ENCODE data around the gene C1QTNF6. TPM values are rescaled to one million over a fixed set of nuclear protein-coding genes. Genes with fewer than 3 reads are reported as not detected.

The C1QTNF6 gene
- total and polyA plus RNA-seq, 8 donors = 1.2 to 10.9 (median 3.0) TPM

DNA sequence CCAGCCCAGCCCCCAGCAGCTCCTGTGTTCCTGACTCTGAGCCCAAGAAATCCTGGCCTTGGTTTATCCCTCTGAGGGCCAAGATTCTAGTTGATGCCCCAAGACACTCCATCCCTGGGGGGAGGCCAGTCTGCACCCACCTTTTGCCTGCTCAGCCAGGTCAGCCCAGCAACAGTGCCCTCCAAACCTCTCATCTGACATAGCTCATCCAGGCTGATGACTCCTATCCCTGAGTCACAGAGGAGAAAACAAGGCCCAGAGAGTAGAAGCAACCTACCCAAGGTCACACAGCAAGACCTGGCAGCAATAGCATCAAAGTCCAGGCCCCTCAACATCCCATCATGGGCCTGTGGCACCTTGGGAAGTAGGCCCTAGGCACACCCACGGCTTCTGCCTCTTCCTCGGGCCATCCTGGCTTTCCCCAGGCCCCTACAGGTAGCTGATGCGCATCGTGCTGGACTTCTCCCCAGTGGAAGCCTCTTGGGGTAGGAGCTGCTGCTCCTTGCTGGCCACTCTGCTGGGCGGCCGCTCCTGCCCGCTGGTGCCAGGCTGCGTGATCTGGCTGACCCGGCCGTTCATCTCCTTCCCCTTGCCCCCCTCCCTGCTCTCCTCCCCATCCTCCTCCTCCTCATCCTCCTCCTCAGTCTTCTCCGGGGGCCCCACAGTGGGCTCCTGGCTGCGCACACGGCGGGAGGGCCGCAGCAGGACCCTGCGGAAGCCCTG, 18.2 kb upstream of the C1QTNF6 start:
- 80 to 90% methylated on average over 15 to 16 of the region's 16 CpGs for WGBS, 2 donors
- Histone ChIP-seq H3K4me1 (no peaks in the 10 kb centered on the region), H3K9me3 (no peaks in the 10 kb centered on the region), H3K4me3 (no peak overlapping the region), H3K27ac (no peak overlapping the region), H3K36me3 (no peaks in the 10 kb centered on the region), H3K27me3 (no peaks in the 10 kb centered on the region)
- DNase-seq = no peak
- intact Hi-C loops (cut with DNase I) = loop anchor here in 2 of 3 donors (10.0 kb wide), 1 partner anchor 131 kb away; no protein-coding TSS in a partner anchor
- no peak for FAIRE-seq
- ATAC-seq = no peak
- no peak for TF ChIP-seq CTCF (IDR thresholded peaks at IDR 0.05)

GRCh38 chr22:37205046-37205445, 17.0 kb upstream of the C1QTNF6 start:
- FAIRE-seq (no peak), ATAC-seq (no peak), DNase-seq (no peak)
- H3K36me3 ChIP-seq = no peaks in the 10 kb centered on the region
- WGBS, 2 donors = 79 to 83% methylated on average over 5 of the region's 5 CpGs
- no peaks in the 10 kb centered on the region for H3K4me1 ChIP-seq
- no peaks in the 10 kb centered on the region for H3K27me3 ChIP-seq
- TF ChIP-seq CTCF (IDR thresholded peaks at IDR 0.05) = no peak
- intact Hi-C loops (cut with DNase I) = loop anchor here in 2 of 3 donors (10.0 kb wide), 1 partner anchor 130 kb away; no protein-coding TSS in a partner anchor
- no peak overlapping the region for H3K4me3 ChIP-seq
- no peaks in the 10 kb centered on the region for H3K9me3 ChIP-seq
- no peak overlapping the region for H3K27ac ChIP-seq

DNA sequence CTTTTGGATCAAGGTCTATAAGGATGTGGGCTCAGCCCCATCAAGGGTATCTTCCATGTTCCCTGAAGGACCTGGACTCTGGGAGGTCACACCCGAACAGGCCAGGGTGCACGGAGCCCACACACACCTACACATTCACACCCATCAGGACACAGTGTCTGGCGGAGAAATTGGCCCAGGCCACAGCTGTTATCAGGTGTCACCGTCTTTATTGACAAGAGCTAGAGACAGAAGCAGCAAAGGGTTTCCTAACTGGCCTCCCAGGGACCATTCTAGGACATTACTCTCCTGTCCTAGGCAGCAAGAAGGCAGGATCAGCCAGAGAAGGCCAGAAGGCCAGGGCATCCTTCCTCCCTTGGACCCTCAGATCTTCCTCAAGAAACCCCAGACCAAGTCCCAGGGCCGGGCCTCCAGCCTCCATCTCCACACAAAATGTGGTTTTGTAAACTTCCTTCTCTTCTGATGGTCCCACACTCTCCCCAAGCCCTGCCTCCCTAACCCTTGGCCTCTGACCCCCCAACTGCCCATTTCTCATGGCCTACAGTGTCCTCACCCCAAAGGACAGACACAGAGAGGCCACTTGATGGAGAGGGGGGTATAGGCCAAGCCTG, 16.1 kb upstream of the C1QTNF6 start:
- no peak for ATAC-seq
- intact Hi-C loops (cut with DNase I) = loop anchor here in 2 of 3 donors (5.0 to 10.0 kb wide), 2 partner anchors 37 to 129 kb away; no protein-coding TSS in a partner anchor
- FAIRE-seq = no peak
- TF ChIP-seq CTCF (IDR thresholded peaks at IDR 0.05) = no peak
- WGBS, 2 donors = 76 to 81% methylated on average over 5 of the region's 5 CpGs
- Histone ChIP-seq H3K9me3 (no peaks in the 10 kb centered on the region), H3K4me1 (peaks cover 4 to 5% (median 4%) of the 10 kb centered on the region in 3 donors), H3K27me3 (no peaks in the 10 kb centered on the region), H3K27ac (no peak overlapping the region), H3K36me3 (no peaks in the 10 kb centered on the region), H3K4me3 (no peak overlapping the region)
- DNase-seq = no peak

DNA sequence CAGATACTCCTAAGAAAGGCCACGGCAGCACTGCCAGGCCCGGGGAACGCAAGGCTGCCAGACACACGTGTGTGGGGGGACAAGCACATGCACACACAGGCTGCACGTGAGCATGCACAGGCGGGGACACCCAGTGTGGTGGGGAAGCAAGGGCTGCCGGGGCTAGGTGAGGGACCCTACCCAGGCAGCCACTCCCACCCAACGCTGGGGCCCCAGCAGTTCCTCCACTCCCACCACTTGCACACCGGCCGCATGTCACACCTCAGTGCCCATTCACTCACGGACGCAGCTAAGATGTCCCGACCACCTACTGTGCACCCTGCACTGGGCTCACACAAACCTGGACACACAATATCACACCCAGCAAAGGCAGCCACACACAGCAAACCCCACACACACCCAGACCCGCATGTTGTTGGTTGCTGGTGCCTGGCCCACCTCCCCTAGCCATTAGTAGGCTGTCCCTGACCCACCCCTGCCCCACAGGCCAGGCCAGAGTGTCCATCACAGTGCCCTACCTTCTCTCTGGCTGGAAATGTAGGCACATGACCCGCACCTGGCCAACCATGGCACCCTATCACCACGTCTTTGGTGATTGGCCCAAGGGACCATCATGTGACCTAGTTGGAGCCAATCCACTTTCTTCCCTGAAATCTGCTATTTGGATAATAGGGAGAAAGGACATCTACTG, 15.5 kb upstream of the C1QTNF6 start:
- Histone ChIP-seq H3K4me1 (peaks cover 4 to 5% (median 4%) of the 10 kb centered on the region in 3 donors), H3K27ac (no peak overlapping the region), H3K27me3 (no peaks in the 10 kb centered on the region), H3K9me3 (no peaks in the 10 kb centered on the region), H3K4me3 (no peak overlapping the region), H3K36me3 (no peaks in the 10 kb centered on the region)
- 81 to 83% methylated on average over 16 of the region's 16 CpGs for WGBS, 2 donors
- ATAC-seq (no peak), DNase-seq (no peak), FAIRE-seq (no peak)
- no peak for TF ChIP-seq CTCF (IDR thresholded peaks at IDR 0.05)
- intact Hi-C loops (cut with DNase I) = loop anchor here in 2 of 3 donors (5.0 to 10.0 kb wide), 2 partner anchors 36 to 129 kb away; no protein-coding TSS in a partner anchor

Measured in pancreas (tissue), 10 donors.